ENCODE measurements around the gene DARS1. TPM values are rescaled to one million over a fixed set of nuclear protein-coding genes. Genes with fewer than 3 reads are reported as not detected.

DARS1 gene
- total and polyA plus RNA-seq, 2 experiments from 2014 or later, result 115 to 148 TPM

GRCh38 chr2:135894930-135895329 lies 90.5 kb downstream of the DARS1 start (continued):
- TF ChIP-seq ETS1 (IDR thresholded peaks at IDR 0.05), result no peak
- no peak for TF ChIP-seq ZNF114 (CRISPR knock-in tag; IDR thresholded peaks at IDR 0.05)
- no peak for TF ChIP-seq EZH2phosphoT487 (IDR thresholded peaks at IDR 0.05; ENCODE audit: unreplicated experiment)

GRCh38 chr2:135893374-135893794 lies 92.0 kb downstream of the DARS1 start:
- Histone ChIP-seq H3K27me3 (ENCODE audit: insufficient read depth) (no peaks in the 10 kb centered on the region), H3K79me2 (replicated peaks; ENCODE audit: insufficient read depth) (no peaks in the 10 kb centered on the region), H3K27ac (ENCODE audit: low read depth) (no peak overlapping the region), H3K9me2 (ENCODE audit: insufficient read depth) (peaks cover 21% of the 10 kb centered on the region), H4K20me1 (replicated peaks; ENCODE audit: insufficient read depth) (no peaks in the 10 kb centered on the region), H3K4me2 (no peak overlapping the region), H3K4me3 (no peak overlapping the region), H2AFZ (no peak overlapping the region), H3K4me1 (ENCODE audit: insufficient read depth) (peaks cover 10% of the 10 kb centered on the region), H3F3A (replicated peaks; ENCODE audit: low read depth) (0 out of 2 replicates have a peak, but pooled peaks cover 11% of the 10 kb centered on the region), H3K36me3 (ENCODE audit: insufficient read depth) (no peaks in the 10 kb centered on the region)
- no peak overlapping the region for H3K27ac Mint-ChIP-seq
- H3K36me3 Mint-ChIP-seq (ENCODE audit: low read depth), result peaks cover 9% of the 10 kb centered on the region; the same call in 2 of the 3 replicates
- H3K4me3 Mint-ChIP-seq, result no peak overlapping the region
- peaks cover 11% of the 10 kb centered on the region; the same call in 2 of the 3 replicates for H3K4me1 Mint-ChIP-seq
- no peaks in the 10 kb centered on the region for H3K27me3 Mint-ChIP-seq (ENCODE audit: insufficient read depth, low read depth, poor library complexity)
- ATAC-seq (no peak), DNase-seq (ENCODE audit: low spot score) (no peak)
- TF ChIP-seq EZH2phosphoT487 (IDR thresholded peaks at IDR 0.05; ENCODE audit: unreplicated experiment), result no peak
- peaks cover 10% of the 10 kb centered on the region for H3K9me3 Mint-ChIP-seq

GRCh38 chr2:135890835-135891234 lies 94.6 kb downstream of the DARS1 start:
- DNase-seq (ENCODE audit: low spot score) (no peak), ATAC-seq (no peak)
- H4K20me1 ChIP-seq (replicated peaks; ENCODE audit: insufficient read depth), result no peaks in the 10 kb centered on the region
- Mint-ChIP-seq H3K9me3 (peaks cover 15% of the 10 kb centered on the region), H3K27me3 (ENCODE audit: insufficient read depth, low read depth, poor library complexity) (no peaks in the 10 kb centered on the region), H3K36me3 (ENCODE audit: low read depth) (peaks cover 15% of the 10 kb centered on the region; the same call in 2 of the 3 replicates), H3K27ac (no peak overlapping the region), H3K4me1 (peaks cover 11% of the 10 kb centered on the region; the same call in 2 of the 3 replicates), H3K4me3 (no peak overlapping the region)
- no peak overlapping the region for H3K4me3 ChIP-seq
- H3F3A ChIP-seq (replicated peaks; ENCODE audit: low read depth), result 0 out of 2 replicates have a peak, but pooled peaks cover 11% of the 10 kb centered on the region
- no peak for TF ChIP-seq CREB1 (CRISPR knock-in tag; IDR thresholded peaks at IDR 0.05; ENCODE audit: low read depth)
- TF ChIP-seq NANOG (IDR thresholded peaks at IDR 0.05; ENCODE audit: borderline replicate concordance), result no peak
- TF ChIP-seq CTCF (conservative IDR thresholded peaks at IDR 0.05; ENCODE audit: low read depth in 2 of 2), result no peak
- 0 out of 2 replicates have a peak, but pooled peaks have one; percentile 9 for TF ChIP-seq ZNF462 (CRISPR knock-in tag; IDR thresholded peaks at IDR 0.05)
- no peak for TF ChIP-seq EZH2 (IDR thresholded peaks at IDR 0.05; ENCODE audit: low read depth, unreplicated experiment)
- TF ChIP-seq ZNF114 (CRISPR knock-in tag; IDR thresholded peaks at IDR 0.05), result no peak
- no peak for TF ChIP-seq ETS1 (IDR thresholded peaks at IDR 0.05)
- H3K79me2 ChIP-seq (replicated peaks; ENCODE audit: insufficient read depth), result no peaks in the 10 kb centered on the region
- peaks cover 16% of the 10 kb centered on the region; the same call in 1 of the 2 replicates for H3K9me2 ChIP-seq (ENCODE audit: insufficient read depth)
- H3K36me3 ChIP-seq (ENCODE audit: insufficient read depth), result no peaks in the 10 kb centered on the region
- H3K27me3 ChIP-seq (ENCODE audit: insufficient read depth), result no peaks in the 10 kb centered on the region
- peak overlapping the region; percentile 28 for H2AFZ ChIP-seq
- peaks cover 10% of the 10 kb centered on the region for H3K4me1 ChIP-seq (ENCODE audit: insufficient read depth)
- H3K4me2 ChIP-seq, result no peak overlapping the region; the same call in 1 of the 2 replicates
- H3K27ac ChIP-seq (ENCODE audit: low read depth), result peak overlapping the region; percentile 86

All from GM23338 (cell line).